AG08396 (cell line): ENCODE results near the gene CREB1.
A peak's percentile ranks its signal among the peaks of the same experiment; 100 is the strongest.
"Not testable (repeated sequence)": the region's sequence is repeated elsewhere in the genome, so short reads cannot be mapped to it uniquely, and the experiment has no call there.

Source experiments
- DNase-seq: peaks from one replicate; pipeline ENCODE4 v3.0.0; 2012; ENCODE audit warnings: low spot score, mixed read lengths

The CREB1 gene

GRCh38 chr2:207617011-207617671 is 87.4 kb downstream of the CREB1 start:
- DNase-seq = peak; percentile 83

GRCh38 chr2:207619764-207620203 is 90.0 kb downstream of the CREB1 start:
- DNase-seq = no peak

- DNase-seq = no peak
Measured at GRCh38 chr2:207621501-207622039, 91.8 kb downstream of the CREB1 start.

- peak; percentile 67 for DNase-seq
Measured at GRCh38 chr2:207624185-207625013, 94.6 kb downstream of the CREB1 start.

- DNase-seq = peak; percentile 94
Measured at GRCh38 chr2:207625014-207625907, 95.5 kb downstream of the CREB1 start, which contains the start of gene METTL21A. TSS of gene METTL21A (minus strand) at chr2:207625394. CDS start at chr2:207624375, 1,019 bp downstream.

GRCh38 chr2:207629553-207629952 is 99.8 kb downstream of the CREB1 start:
- no peak for DNase-seq

GRCh38 chr2:207630491-207630890 is 100.7 kb downstream of the CREB1 start:
- no peak for DNase-seq

- peak; percentile 25 for DNase-seq
Measured at GRCh38 chr2:207632575-207633493, 103.1 kb downstream of the CREB1 start.

GRCh38 chr2:207633686-207634085 is 103.9 kb downstream of the CREB1 start:
- no peak for DNase-seq

- no peak for DNase-seq
Measured at GRCh38 chr2:207635468-207636200, 105.9 kb downstream of the CREB1 start.

- DNase-seq = not testable (repeated sequence)
Measured at GRCh38 chr2:207639288-207639687, 109.5 kb downstream of the CREB1 start.

- DNase-seq = no peak
Measured at GRCh38 chr2:207640160-207640559, 110.4 kb downstream of the CREB1 start.

- no peak for DNase-seq
Measured at GRCh38 chr2:207640661-207641060, 110.9 kb downstream of the CREB1 start.

GRCh38 chr2:207643892-207644291 is 114.1 kb downstream of the CREB1 start:
- no peak for DNase-seq

GRCh38 chr2:207646582-207646981 is 116.8 kb downstream of the CREB1 start:
- DNase-seq = not testable (repeated sequence)
